ENCODE data around the gene BPIFA1. TPM values are rescaled to one million over a fixed set of nuclear protein-coding genes. Genes with fewer than 3 reads are reported as not detected.

The BPIFA1 gene
- total RNA-seq, 1 experiment from 2014 or later: not detected

DNA sequence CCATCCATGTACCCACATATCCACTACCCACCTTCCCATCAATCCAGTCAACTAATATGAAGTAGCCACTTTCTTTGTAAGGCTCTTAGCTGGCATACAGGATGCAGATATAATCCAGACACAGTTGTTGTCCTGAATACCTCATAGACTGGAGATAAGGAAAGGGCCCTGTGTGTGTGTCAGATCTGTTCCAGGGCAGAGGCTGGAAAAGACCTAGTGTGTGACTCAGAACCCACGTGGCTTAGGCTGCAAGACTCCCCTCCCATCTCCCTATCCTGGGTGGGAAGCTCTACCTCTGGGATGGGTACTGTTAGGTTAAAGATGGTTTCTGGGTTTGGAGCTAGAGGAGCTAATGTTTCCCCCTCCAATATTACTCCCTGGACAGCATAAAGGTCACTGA lies 3.6 kb downstream of the BPIFA1 start:
- Mint-ChIP-seq H3K36me3 (no peaks in the 10 kb centered on the region), H3K27ac (no peak overlapping the region), H3K9me3 (no peaks in the 10 kb centered on the region), H3K27me3 (ENCODE audit: low read depth) (no peaks in the 10 kb centered on the region), H3K4me3 (no peak overlapping the region), H3K4me1 (no peaks in the 10 kb centered on the region)
- POLR2A ChIA-PET: no interaction called here
- ATAC-seq (no peak), DNase-seq (ENCODE audit: low spot score) (no peak)
- TF ChIP-seq GRHL2 (CRISPR knock-in tag; IDR thresholded peaks at IDR 0.05; ENCODE audit: insufficient replicate concordance, severe bottlenecking): no peak
- no peak for TF ChIP-seq AR (CRISPR knock-in tag; IDR thresholded peaks at IDR 0.05)
- no peak for TF ChIP-seq ATF3 (CRISPR knock-in tag; conservative IDR thresholded peaks at IDR 0.05)
- TF ChIP-seq ESRRA (CRISPR knock-in tag; IDR thresholded peaks at IDR 0.05; ENCODE audit: borderline replicate concordance): no peak
- TF ChIP-seq ZNF121 (CRISPR knock-in tag; IDR thresholded peaks at IDR 0.05): no peak
- CTCF ChIA-PET: interaction anchor here (1.4 kb wide), 1 partner anchor 23 kb away, joined by 5 read pairs; no protein-coding TSS in a partner anchor

DNA sequence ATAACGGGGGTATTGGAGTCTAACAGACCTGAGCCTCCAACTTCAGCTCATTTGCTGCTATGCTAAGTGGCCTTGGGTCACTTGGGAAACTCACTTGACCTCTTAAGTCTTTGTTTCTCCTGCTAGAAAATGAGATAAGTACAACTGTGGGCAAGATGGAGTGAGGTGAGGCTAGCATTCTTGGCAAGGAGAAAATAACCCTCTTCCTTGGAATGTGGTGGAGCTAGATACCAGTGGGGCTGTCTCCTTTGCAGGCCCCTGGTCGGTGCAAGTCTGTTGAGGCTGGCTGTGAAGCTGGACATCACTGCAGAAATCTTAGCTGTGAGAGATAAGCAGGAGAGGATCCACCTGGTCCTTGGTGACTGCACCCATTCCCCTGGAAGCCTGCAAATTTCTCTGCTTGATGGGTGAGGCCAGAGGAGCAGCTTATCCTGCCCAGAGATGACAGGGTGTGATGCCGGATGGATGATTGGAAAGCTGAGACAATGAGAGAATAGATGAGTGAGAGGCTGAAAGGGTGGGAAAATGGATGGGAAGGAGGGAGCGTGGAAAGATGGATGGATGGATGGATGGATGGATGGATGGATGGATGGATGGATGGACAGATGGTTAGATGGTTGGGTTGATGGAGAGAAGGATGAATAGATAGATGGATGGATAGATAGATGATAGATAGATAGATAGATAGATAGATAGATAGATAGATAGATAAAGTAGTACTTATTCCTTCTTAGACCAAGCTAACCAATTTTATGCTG lies 4.4 kb downstream of the BPIFA1 start:
- CTCF ChIA-PET: interaction anchor here (1.4 kb wide), 1 partner anchor 22 kb away, joined by 5 read pairs; no protein-coding TSS in a partner anchor

DNA sequence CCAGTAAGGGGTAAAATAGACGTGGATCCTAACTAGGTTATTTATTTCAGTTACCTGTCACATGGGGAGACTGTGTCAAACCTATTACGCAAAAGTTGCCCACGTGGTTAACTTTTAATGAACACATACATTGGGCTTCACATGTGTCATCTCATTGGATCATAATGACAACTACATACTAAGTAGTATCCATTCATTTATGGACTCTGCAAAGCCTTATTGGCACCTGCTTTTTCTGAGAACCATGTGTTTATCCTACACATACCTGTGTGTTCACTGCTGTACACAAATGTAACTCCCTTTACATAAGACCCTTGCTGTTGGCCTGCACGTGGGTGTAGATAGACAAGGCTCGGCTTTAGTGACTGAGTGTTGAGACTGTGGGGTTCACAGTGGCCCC lies 5.1 kb downstream of the BPIFA1 start:
- ChIA-PET CTCF (no interaction called here), POLR2A (no interaction called here)
- no peak for DNase-seq (ENCODE audit: low spot score)
- Mint-ChIP-seq H3K9me3 (no peaks in the 10 kb centered on the region), H3K4me1 (no peaks in the 10 kb centered on the region), H3K27me3 (ENCODE audit: low read depth) (no peaks in the 10 kb centered on the region), H3K27ac (no peak overlapping the region), H3K36me3 (no peaks in the 10 kb centered on the region), H3K4me3 (no peak overlapping the region)
- ATAC-seq: no peak
- TF ChIP-seq ZNF425 (CRISPR knock-in tag; conservative IDR thresholded peaks at IDR 0.05) (no peak), ZBTB21 (CRISPR knock-in tag; IDR thresholded peaks at IDR 0.05; ENCODE audit: borderline replicate concordance) (no peak), RELA (CRISPR knock-in tag; IDR thresholded peaks at IDR 0.05; ENCODE audit: borderline replicate concordance) (no peak)

More for the DNA sequence above, 4.4 kb downstream of the BPIFA1 start:
- POLR2A ChIA-PET: no interaction called here
- Mint-ChIP-seq H3K4me3 (no peak overlapping the region), H3K36me3 (no peaks in the 10 kb centered on the region), H3K27me3 (ENCODE audit: low read depth) (no peaks in the 10 kb centered on the region), H3K27ac (no peak overlapping the region), H3K4me1 (no peaks in the 10 kb centered on the region), H3K9me3 (no peaks in the 10 kb centered on the region)
- ATAC-seq (no peak), DNase-seq (ENCODE audit: low spot score) (no peak)
- TF ChIP-seq CREB1 (CRISPR knock-in tag; IDR thresholded peaks at IDR 0.05) (no peak), ZNF317 (CRISPR knock-in tag; IDR thresholded peaks at IDR 0.05; ENCODE audit: borderline replicate concordance, low read depth) (no peak), NR3C1 (CRISPR knock-in tag; conservative IDR thresholded peaks at IDR 0.05; ENCODE audit: low read depth) (no peak), KAT7 (CRISPR knock-in tag; IDR thresholded peaks at IDR 0.05; ENCODE audit: borderline replicate concordance) (no peak), TEAD1 (CRISPR knock-in tag; IDR thresholded peaks at IDR 0.05) (no peak), TCF7 (CRISPR knock-in tag; IDR thresholded peaks at IDR 0.05; ENCODE audit: low read depth) (no peak)
- TF ChIP-seq, protein P1, sequence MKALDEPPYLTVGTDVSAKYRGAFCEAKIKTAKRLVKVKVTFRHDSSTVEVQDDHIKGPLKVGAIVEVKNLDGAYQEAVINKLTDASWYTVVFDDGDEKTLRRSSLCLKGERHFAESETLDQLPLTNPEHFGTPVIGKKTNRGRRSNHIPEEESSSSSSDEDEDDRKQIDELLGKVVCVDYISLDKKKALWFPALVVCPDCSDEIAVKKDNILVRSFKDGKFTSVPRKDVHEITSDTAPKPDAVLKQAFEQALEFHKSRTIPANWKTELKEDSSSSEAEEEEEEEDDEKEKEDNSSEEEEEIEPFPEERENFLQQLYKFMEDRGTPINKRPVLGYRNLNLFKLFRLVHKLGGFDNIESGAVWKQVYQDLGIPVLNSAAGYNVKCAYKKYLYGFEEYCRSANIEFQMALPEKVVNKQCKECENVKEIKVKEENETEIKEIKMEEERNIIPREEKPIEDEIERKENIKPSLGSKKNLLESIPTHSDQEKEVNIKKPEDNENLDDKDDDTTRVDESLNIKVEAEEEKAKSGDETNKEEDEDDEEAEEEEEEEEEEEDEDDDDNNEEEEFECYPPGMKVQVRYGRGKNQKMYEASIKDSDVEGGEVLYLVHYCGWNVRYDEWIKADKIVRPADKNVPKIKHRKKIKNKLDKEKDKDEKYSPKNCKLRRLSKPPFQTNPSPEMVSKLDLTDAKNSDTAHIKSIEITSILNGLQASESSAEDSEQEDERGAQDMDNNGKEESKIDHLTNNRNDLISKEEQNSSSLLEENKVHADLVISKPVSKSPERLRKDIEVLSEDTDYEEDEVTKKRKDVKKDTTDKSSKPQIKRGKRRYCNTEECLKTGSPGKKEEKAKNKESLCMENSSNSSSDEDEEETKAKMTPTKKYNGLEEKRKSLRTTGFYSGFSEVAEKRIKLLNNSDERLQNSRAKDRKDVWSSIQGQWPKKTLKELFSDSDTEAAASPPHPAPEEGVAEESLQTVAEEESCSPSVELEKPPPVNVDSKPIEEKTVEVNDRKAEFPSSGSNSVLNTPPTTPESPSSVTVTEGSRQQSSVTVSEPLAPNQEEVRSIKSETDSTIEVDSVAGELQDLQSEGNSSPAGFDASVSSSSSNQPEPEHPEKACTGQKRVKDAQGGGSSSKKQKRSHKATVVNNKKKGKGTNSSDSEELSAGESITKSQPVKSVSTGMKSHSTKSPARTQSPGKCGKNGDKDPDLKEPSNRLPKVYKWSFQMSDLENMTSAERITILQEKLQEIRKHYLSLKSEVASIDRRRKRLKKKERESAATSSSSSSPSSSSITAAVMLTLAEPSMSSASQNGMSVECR (CRISPR knock-in tag; IDR thresholded peaks at IDR 0.05; ENCODE audit: borderline replicate concordance): no peak
